GM06990 (cell line): ENCODE data around the gene PTGR1.

Experiments
- DNase-seq: peaks from one replicate; pipeline ENCODE4 v3.0.0-alpha.2; 2011; ENCODE audit not compliant: insufficient read length; ENCODE audit errors: extremely low read depth
- H3K27me3 ChIP-seq: replicated peaks from 2 replicates; pipeline ENCODE4 v1.6.0; 2011; ENCODE audit warnings: low read length; ENCODE audit not compliant: control insufficient read depth, insufficient read depth
- H3K36me3 ChIP-seq: 2 replicates; pipeline ENCODE4 v1.5.1; 2011; ENCODE audit warnings: low read length; ENCODE audit not compliant: control insufficient read depth, insufficient read depth
- H3K4me3 ChIP-seq: replicated peaks from 2 replicates; pipeline ENCODE4 v1.5.1; 2011; ENCODE audit warnings: low read depth, mild to moderate bottlenecking, control low read depth, low read length
- TF ChIP-seq, protein P1 (sequence below): IDR thresholded peaks from 2 replicates; pipeline ENCODE4 v1.5.1; 2011; ENCODE audit warnings: low read length, control low read depth, mild to moderate bottlenecking, inconsistent platforms; ENCODE audit not compliant: insufficient read depth, poor library complexity, severe bottlenecking

The PTGR1 gene

GRCh38 chr9:111599092-111599954, at the start of gene PTGR1:
TSS of gene PTGR1 (minus strand) at chr9:111599647. CDS start at chr9:111597422, 2,225 bp downstream.
- peak; percentile 28 for DNase-seq
- TF ChIP-seq, protein P1, sequence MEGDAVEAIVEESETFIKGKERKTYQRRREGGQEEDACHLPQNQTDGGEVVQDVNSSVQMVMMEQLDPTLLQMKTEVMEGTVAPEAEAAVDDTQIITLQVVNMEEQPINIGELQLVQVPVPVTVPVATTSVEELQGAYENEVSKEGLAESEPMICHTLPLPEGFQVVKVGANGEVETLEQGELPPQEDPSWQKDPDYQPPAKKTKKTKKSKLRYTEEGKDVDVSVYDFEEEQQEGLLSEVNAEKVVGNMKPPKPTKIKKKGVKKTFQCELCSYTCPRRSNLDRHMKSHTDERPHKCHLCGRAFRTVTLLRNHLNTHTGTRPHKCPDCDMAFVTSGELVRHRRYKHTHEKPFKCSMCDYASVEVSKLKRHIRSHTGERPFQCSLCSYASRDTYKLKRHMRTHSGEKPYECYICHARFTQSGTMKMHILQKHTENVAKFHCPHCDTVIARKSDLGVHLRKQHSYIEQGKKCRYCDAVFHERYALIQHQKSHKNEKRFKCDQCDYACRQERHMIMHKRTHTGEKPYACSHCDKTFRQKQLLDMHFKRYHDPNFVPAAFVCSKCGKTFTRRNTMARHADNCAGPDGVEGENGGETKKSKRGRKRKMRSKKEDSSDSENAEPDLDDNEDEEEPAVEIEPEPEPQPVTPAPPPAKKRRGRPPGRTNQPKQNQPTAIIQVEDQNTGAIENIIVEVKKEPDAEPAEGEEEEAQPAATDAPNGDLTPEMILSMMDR, result no peak
- H3K27me3 ChIP-seq, result no peaks in the 10 kb centered on the region
- H3K36me3 ChIP-seq, result no peaks in the 10 kb centered on the region
- peak within 1 kb of the TSS; percentile 66 for H3K4me3 ChIP-seq

- H3K4me3 ChIP-seq, result no peak overlapping the region
- no peaks in the 10 kb centered on the region; the same call in 1 of the 2 replicates for H3K36me3 ChIP-seq
These were observed 49.6 kb upstream of the PTGR1 start for GRCh38 chr9:111649016-111649415.

GRCh38 chr9:111648066-111648465, 48.6 kb upstream of the PTGR1 start:
- no peaks in the 10 kb centered on the region; the same call in none of the 2 replicates for H3K36me3 ChIP-seq
- no peak for DNase-seq
- H3K4me3 ChIP-seq, result no peak overlapping the region
- no peaks in the 10 kb centered on the region for H3K27me3 ChIP-seq
- TF ChIP-seq, protein P1, result no peak

More at GRCh38 chr9:111649016-111649415, 49.6 kb upstream of the PTGR1 start:
- no peaks in the 10 kb centered on the region for H3K27me3 ChIP-seq
- TF ChIP-seq, protein P1, result no peak
- no peak for DNase-seq

- H3K4me3 ChIP-seq, result no peak overlapping the region
- TF ChIP-seq, protein P1, result no peak
- H3K27me3 ChIP-seq, result no peaks in the 10 kb centered on the region
- no peaks in the 10 kb centered on the region; the same call in none of the 2 replicates for H3K36me3 ChIP-seq
- no peak for DNase-seq
These were observed 47.0 kb upstream of the PTGR1 start for GRCh38 chr9:111646417-111646816.

- Histone ChIP-seq H3K4me3 (no peak overlapping the region), H3K27me3 (no peaks in the 10 kb centered on the region), H3K36me3 (no peaks in the 10 kb centered on the region; the same call in none of the 2 replicates)
- TF ChIP-seq, protein P1, result no peak
- no peak for DNase-seq
These were observed 46.4 kb upstream of the PTGR1 start for GRCh38 chr9:111645806-111646205.
